VCaP (cell line): ENCODE measurements around the gene KHSRP.
"Not testable (repeated sequence)": the region's sequence is repeated elsewhere in the genome, so short reads cannot be mapped to it uniquely, and the experiment has no call there.

Source experiments
- H3K27ac ChIP-seq: fragments of 450-650 bp; 2 replicates; pipeline ENCODE4 v1.5.1; 2017
- TF ChIP-seq, protein P1 (sequence below): fragments of 450-650 bp; conservative IDR thresholded peaks from 2 replicates; pipeline ENCODE4 v1.5.1; 2017; ENCODE audit warnings: mild to moderate bottlenecking, moderate library complexity

KHSRP gene

DNA sequence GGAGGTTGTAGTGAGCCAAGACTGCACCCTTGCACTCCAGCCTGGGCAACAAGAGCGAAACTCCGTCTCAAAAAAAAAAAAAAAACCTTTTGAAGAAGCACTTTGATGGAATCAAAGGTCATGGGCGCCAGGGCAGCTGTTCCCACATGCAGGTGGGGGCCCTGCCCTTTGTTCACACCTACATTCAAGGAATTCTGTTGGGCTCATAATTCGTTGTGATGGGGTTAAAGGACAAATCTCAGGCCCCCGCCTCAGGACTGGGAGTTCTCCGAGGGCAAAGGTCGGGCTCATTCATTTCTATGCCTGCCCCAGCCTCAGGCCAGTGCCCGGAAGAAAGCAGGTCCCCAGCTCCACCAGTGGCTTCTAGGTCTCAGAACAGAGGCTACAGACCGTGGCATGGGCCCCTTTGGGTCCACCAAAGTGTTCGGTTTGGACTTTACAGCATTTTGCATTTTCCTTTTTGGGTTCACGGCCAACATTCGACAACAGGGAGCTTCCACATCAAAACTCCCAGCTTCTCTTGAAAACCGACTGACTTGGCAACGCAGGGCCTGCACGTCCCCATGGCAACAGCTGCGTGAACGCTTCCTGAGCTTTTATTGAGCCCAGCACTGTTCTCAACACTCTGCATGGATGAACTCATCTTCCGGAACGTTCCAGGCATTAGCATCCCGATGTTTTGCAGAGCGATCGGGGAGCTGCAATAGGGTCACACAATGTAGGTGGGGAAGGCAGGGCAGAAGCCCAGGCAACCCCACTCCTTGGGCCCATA lies 21.6 kb downstream of the KHSRP start:
- H3K27ac ChIP-seq, result no peak overlapping the region
- TF ChIP-seq, protein P1, sequence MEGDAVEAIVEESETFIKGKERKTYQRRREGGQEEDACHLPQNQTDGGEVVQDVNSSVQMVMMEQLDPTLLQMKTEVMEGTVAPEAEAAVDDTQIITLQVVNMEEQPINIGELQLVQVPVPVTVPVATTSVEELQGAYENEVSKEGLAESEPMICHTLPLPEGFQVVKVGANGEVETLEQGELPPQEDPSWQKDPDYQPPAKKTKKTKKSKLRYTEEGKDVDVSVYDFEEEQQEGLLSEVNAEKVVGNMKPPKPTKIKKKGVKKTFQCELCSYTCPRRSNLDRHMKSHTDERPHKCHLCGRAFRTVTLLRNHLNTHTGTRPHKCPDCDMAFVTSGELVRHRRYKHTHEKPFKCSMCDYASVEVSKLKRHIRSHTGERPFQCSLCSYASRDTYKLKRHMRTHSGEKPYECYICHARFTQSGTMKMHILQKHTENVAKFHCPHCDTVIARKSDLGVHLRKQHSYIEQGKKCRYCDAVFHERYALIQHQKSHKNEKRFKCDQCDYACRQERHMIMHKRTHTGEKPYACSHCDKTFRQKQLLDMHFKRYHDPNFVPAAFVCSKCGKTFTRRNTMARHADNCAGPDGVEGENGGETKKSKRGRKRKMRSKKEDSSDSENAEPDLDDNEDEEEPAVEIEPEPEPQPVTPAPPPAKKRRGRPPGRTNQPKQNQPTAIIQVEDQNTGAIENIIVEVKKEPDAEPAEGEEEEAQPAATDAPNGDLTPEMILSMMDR, result no peak

DNA sequence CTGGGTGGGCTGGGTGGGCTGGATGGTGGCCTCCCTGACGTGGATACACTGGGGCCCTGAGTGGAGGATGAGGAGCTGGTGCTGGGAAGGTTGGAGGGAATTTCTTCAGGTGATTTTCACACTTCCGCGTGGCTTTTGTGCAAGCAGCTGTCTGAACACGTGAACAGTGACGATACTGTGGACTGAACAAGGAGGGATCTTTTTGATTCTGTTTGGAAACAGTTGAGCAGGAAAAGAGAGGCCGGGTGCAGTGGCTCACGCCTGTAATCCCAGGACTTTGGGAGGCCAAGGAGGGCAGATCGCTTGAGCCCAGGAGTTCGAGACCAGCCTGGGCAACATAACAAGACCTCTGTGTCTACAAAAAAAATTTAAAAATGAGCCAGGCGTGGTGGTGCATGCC lies 22.6 kb downstream of the KHSRP start:
- H3K27ac ChIP-seq, result no peak overlapping the region
- TF ChIP-seq, protein P1, result no peak

DNA sequence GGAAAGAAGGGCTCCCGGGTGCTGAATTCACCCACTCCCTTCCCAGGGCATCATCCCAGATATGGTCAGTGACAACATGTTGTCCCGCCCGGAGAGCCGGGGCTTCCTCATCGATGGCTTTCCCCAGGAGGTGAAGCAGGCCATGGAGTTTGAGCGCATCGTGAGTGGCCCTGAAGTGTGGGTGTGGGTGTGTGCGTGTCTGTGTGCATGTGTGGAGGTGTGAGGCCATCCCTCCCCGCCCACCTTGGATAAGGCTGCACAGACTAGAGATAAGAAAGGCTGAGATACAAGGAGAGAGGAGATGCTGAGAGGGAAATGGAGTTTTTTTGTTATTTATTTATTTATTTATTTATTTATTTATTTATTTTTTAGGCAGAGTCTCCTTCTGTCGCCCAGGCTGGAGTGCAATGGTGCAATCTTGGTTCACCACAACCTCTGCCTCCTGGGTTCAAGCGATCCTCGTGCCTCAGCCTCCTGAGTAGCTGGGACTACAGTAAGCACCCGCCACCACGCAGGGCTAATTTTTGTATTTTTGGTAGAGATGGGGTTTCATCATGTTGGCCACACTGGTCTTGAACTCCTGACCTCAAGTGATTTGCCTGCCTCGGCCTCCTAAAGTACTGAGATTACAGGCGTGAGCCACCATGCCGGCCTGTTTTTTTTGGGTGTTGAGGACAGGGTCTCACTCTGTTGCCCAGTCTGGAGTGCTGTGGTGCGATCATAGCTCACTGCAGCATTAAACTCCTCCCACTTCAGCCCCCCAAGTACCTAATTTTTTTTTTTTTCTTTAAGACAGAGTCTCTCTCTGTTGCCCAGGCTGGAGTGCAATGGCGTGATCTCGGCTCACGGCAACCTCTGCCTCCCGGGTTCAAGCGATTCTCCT lies 24.3 kb downstream of the KHSRP start:
- not testable (repeated sequence) for H3K27ac ChIP-seq

DNA sequence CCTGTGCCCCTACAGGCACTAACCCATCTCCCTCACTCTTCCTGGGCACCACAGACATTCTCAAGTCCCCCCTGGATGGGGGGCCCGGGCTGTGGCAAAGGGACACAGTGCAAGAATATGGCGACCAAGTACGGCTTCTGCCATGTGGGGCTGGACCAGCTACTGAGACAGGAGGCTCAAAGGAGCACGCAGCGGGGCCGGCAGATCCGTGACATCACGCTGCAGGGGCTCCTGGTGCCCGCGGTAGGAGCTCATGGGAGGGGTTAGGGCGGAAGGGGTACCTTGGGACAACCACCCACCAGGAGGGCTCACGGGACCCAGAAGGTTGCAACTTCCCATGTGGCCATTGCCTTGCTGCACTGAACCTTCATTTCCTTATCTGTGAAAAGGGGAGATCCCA lies 28.3 kb downstream of the KHSRP start:
- TF ChIP-seq, protein P1, result no peak
- H3K27ac ChIP-seq, result no peak overlapping the region

DNA sequence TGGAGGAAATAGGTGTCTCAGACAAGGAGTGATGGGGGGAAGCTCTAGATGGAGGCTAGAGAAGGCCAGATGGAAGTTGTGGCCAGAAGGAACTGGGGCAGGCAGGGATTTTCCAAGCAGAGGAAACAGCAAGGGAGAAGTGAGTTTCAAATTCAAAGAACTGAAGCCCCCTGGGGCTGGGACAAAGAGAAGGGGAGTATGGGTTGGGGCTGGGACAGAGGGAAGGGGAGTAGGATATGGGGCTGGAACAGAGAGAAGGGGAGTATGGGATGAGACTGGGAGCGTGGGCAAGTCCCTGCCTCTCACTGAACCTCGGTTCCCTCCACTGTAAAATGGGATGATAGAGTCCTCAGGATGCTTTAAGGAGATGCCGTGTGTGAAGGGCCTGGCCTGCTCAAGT lies 29.8 kb downstream of the KHSRP start:
- TF ChIP-seq, protein P1, result no peak
- H3K27ac ChIP-seq, result no peak overlapping the region

DNA sequence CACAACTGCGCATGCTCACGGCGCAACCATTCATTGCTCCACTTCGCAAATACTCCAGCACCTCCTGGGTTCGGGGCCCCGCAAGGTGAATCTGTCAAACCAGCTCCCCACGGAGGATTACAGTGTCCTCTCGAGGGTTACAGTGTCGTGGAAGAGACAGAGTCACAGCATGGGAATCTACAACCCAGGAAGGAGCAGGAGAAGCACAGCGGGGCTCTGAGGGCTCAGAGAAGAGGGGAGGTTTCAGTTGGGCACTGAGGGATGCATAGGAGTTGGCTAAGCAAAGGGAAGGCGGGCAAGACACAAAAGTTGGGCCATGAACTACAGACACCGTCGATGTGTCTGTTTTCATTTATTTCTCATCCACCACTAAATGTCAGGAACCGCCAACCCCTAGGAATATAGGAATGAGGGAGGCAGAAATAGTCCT lies 30.6 kb downstream of the KHSRP start:
- TF ChIP-seq, protein P1, result no peak
- peak overlapping the region; percentile 86 for H3K27ac ChIP-seq

DNA sequence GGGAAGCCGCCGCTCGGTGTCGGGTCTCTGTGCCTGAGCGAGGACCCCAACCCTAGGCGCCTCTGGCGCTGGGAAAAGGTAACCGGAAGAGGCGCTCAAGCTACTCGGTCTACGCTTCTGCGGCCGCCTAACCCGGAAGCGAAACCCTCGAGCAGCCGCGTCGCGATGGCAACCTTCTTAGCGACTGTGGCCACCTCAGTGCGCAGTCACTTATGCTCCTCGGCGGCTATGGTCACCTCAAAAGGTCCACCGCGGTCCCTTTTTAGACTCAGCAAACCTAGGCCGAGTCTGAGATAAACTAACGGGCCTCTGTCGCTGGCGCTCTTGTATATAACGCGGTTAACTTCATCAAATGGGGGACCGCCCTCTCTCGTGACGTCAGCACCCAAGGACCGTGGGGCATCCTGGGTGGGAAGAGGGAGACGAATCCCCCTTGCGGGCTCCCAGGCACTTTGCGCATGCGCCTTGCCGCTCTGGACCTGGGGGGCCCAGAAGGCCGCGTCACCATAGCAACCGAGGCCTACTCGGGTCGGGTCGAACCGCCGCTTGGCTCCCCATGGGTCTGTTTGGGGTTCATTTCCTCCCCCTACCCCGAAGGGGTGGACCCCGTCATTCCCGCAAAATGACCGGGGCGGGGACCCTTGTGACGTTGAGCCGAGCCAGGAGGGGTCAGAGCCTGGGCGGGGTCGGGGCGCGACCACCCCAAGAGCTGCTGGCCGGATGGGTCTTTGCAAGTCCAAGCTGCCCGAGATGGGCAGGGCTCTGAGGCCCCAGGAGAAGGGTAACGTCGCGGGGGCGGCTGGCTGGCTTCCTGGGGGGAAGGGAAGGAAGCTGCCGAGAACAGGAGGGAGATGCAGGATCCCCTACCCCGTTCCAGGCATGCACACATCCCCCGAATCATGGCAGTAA lies 31.3 kb downstream of the KHSRP start, which contains the start of gene GTF2F1:
TSS of gene GTF2F1 (minus strand) at position 91 of the 909 bp plus-strand sequence. CDS start 169 bp downstream, outside the sequence.
- peak within 1 kb of the TSS; percentile 86 for H3K27ac ChIP-seq
- TF ChIP-seq, protein P1, result no peak
